Measurements from ENCODE around the gene KDM8.

Gene KDM8

GRCh38 chr16:27240948-27241531, 37.7 kb downstream of the KDM8 start (continued):
- TF ChIP-seq PRDM10 (tag by site-specific recombination; IDR thresholded peaks at IDR 0.05) (no peak), WT1 (tag by site-specific recombination; IDR thresholded peaks at IDR 0.05) (no peak), KLF9 (tag by site-specific recombination; IDR thresholded peaks at IDR 0.05; ENCODE audit: low read depth) (no peak)
- TF ChIP-seq, protein P1, sequence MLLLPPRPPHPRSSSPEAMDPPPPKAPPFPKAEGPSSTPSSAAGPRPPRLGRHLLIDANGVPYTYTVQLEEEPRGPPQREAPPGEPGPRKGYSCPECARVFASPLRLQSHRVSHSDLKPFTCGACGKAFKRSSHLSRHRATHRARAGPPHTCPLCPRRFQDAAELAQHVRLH (tag by site-specific recombination; IDR thresholded peaks at IDR 0.05) = no peak

- ChIA-PET CTCF (interaction anchor here (0.7 to 1.1 kb wide), 2 partner anchors 9 to 126 kb away, joined by 3 read pairs; no protein-coding TSS in a partner anchor), POLR2A (no interaction called here)
- H3K4me3 ChIP-seq (ENCODE audit: low read depth, low read length) = no peak overlapping the region
- 0 out of 2 replicates have a peak, but pooled peaks cover 2% of the 10 kb centered on the region for H3K4me1 ChIP-seq (ENCODE audit: control insufficient read depth, insufficient read depth, low read length)
- no peaks in the 10 kb centered on the region for H3K9me3 ChIP-seq (ENCODE audit: control insufficient read depth, insufficient read depth, low read depth, low read length)
- TF ChIP-seq OSR2 (tag by site-specific recombination; IDR thresholded peaks at IDR 0.05) = no peak
- TF ChIP-seq ZNF521 (tag by site-specific recombination; IDR thresholded peaks at IDR 0.05) = no peak
- no peak for TF ChIP-seq SCRT1 (tag by site-specific recombination; IDR thresholded peaks at IDR 0.05; ENCODE audit: borderline replicate concordance)
- no peak for TF ChIP-seq ZNF18 (tag by site-specific recombination; IDR thresholded peaks at IDR 0.05)
- no peak for TF ChIP-seq ZNF366 (tag by site-specific recombination; conservative IDR thresholded peaks at IDR 0.05)
- TF ChIP-seq, protein P2, sequence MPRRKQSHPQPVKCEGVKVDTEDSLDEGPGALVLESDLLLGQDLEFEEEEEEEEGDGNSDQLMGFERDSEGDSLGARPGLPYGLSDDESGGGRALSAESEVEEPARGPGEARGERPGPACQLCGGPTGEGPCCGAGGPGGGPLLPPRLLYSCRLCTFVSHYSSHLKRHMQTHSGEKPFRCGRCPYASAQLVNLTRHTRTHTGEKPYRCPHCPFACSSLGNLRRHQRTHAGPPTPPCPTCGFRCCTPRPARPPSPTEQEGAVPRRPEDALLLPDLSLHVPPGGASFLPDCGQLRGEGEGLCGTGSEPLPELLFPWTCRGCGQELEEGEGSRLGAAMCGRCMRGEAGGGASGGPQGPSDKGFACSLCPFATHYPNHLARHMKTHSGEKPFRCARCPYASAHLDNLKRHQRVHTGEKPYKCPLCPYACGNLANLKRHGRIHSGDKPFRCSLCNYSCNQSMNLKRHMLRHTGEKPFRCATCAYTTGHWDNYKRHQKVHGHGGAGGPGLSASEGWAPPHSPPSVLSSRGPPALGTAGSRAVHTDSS (tag by site-specific recombination; IDR thresholded peaks at IDR 0.05) = no peak
- no peak for TF ChIP-seq ZBTB7A (tag by site-specific recombination; IDR thresholded peaks at IDR 0.05; ENCODE audit: low read depth)
- TF ChIP-seq ZNF132 (tag by site-specific recombination; IDR thresholded peaks at IDR 0.05; ENCODE audit: borderline replicate concordance) = no peak
- TF ChIP-seq KLF9 (tag by site-specific recombination; IDR thresholded peaks at IDR 0.05; ENCODE audit: low read depth) = no peak
- TF ChIP-seq ZFP37 (tag by site-specific recombination; IDR thresholded peaks at IDR 0.05) = no peak
- no peak for TF ChIP-seq TCF7L2 (IDR thresholded peaks at IDR 0.05; ENCODE audit: borderline replicate concordance, low read depth, low read length)
- no peak overlapping the region for H3K27ac ChIP-seq (ENCODE audit: extremely low read depth, low read depth, low read length)
- H3K36me3 ChIP-seq (ENCODE audit: control insufficient read depth in 2 of 2, insufficient read depth in 1 of 2, low read length in 2 of 2) = no peaks in the 10 kb centered on the region
Observed at GRCh38 chr16:27241658-27242057, 38.3 kb downstream of the KDM8 start.

- Histone ChIP-seq H3K27ac (ENCODE audit: extremely low read depth, low read depth, low read length) (no peak overlapping the region), H3K36me3 (ENCODE audit: control insufficient read depth in 2 of 2, insufficient read depth in 1 of 2, low read length in 2 of 2) (no peaks in the 10 kb centered on the region), H3K4me3 (ENCODE audit: low read depth, low read length) (no peak overlapping the region), H3K4me1 (ENCODE audit: control insufficient read depth, insufficient read depth, low read length) (0 out of 2 replicates have a peak, but pooled peaks cover 2% of the 10 kb centered on the region), H3K9me3 (ENCODE audit: control insufficient read depth, insufficient read depth, low read depth, low read length) (no peaks in the 10 kb centered on the region)
- ChIA-PET CTCF (interaction anchor here (1.1 kb wide), 1 partner anchor 125 kb away, joined by 3 read pairs; no protein-coding TSS in a partner anchor), POLR2A (no interaction called here)
- TF ChIP-seq ZNF302 (tag by site-specific recombination; IDR thresholded peaks at IDR 0.05; ENCODE audit: low read depth) = no peak
- no peak for TF ChIP-seq ZBTB26 (tag by site-specific recombination; optimal IDR thresholded peaks at IDR 0.05)
- TF ChIP-seq KLF10 (tag by site-specific recombination; IDR thresholded peaks at IDR 0.05) = no peak
- TF ChIP-seq, protein P3, sequence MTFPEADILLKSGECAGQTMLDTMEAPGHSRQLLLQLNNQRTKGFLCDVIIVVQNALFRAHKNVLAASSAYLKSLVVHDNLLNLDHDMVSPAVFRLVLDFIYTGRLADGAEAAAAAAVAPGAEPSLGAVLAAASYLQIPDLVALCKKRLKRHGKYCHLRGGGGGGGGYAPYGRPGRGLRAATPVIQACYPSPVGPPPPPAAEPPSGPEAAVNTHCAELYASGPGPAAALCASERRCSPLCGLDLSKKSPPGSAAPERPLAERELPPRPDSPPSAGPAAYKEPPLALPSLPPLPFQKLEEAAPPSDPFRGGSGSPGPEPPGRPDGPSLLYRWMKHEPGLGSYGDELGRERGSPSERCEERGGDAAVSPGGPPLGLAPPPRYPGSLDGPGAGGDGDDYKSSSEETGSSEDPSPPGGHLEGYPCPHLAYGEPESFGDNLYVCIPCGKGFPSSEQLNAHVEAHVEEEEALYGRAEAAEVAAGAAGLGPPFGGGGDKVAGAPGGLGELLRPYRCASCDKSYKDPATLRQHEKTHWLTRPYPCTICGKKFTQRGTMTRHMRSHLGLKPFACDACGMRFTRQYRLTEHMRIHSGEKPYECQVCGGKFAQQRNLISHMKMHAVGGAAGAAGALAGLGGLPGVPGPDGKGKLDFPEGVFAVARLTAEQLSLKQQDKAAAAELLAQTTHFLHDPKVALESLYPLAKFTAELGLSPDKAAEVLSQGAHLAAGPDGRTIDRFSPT (tag by site-specific recombination; IDR thresholded peaks at IDR 0.05) = no peak
- no peak for TF ChIP-seq ZNF391 (tag by site-specific recombination; IDR thresholded peaks at IDR 0.05; ENCODE audit: borderline replicate concordance, low read depth)
Observed at GRCh38 chr16:27242398-27242797, 39.1 kb downstream of the KDM8 start.
